ENCODE results near the gene BEND3. TPM values are rescaled to one million over a fixed set of nuclear protein-coding genes. Genes with fewer than 3 reads are reported as not detected.
"Not testable (repeated sequence)": the region's sequence is repeated elsewhere in the genome, so short reads cannot be mapped to it uniquely, and the experiment has no call there.

Gene BEND3
- polyA plus RNA-seq, 3 donors = 0.17 to 0.52 (median 0.24) TPM

DNA sequence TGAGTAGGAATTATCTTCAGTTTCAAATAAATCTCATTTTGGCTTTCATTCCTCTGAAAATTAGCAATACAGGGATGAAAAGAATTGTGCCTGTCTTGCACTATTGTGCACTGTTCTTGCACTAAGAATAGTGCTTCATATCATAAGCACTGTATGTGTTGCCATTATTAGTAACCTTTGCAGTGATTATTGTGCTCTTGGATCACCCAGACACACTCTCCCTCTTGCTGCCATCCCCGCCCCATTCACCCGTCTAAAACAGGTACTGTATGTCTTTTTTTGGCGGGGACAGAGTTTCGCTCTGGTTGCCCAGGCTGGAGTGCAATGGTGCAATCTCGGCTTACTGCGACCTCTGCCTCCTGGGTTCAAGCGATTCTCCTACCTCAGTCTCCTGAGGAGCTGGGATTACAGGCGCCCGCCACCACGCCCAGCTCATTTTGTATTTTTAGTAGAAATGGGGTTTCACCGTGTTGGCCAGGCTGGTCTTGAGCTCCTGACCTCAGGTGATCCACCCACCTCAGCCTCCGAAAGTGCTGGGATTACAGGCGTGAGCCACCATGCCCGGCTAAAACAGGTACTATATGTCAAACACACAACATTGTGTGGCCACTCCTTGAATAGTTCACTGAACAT is 19.8 kb upstream of the BEND3 start:
- H3K36me3 Mint-ChIP-seq; intact Hi-C loops (cut with micrococcal nuclease); H3K27me3 Mint-ChIP-seq (ENCODE audit: low read depth in 3 of 3); DNase-seq; H3K4me3 Mint-ChIP-seq; H3K9ac ChIP-seq (ENCODE audit: insufficient read depth, low read length, poor library complexity, severe bottlenecking); H3K4me2 ChIP-seq (replicated peaks; ENCODE audit: extremely low read depth, low read length, poor library complexity, severe bottlenecking); H2AFZ ChIP-seq (ENCODE audit: insufficient read depth, low read depth, low read length, poor library complexity, severe bottlenecking); H3K4me1 Mint-ChIP-seq; H3K4me3 ChIP-seq (replicated peaks in 1 of 3; ENCODE audit: low read depth in 2 of 3, low read length in 3 of 3); H3K9me3 ChIP-seq (replicated peaks in 1 of 2; ENCODE audit: control insufficient read depth in 1 of 2, insufficient read depth in 1 of 2, low read length in 2 of 2); H3K36me3 ChIP-seq (replicated peaks in 1 of 2; ENCODE audit: control insufficient read depth in 1 of 2, insufficient read depth in 2 of 2, low read length in 2 of 2); H3K79me2 ChIP-seq (ENCODE audit: insufficient read depth, low read length); H3K27ac Mint-ChIP-seq; H3K9me3 Mint-ChIP-seq; H3K4me1 ChIP-seq (ENCODE audit: control insufficient read depth in 1 of 2, insufficient read depth in 2 of 2, low read length in 2 of 2); H3K27ac ChIP-seq (ENCODE audit: low read depth in 1 of 2, low read length in 2 of 2); H3K27me3 ChIP-seq (ENCODE audit: control insufficient read depth in 2 of 2, insufficient read depth in 2 of 2, low read length in 2 of 2); H4K20me1 ChIP-seq (ENCODE audit: insufficient read depth, low read length): not testable (repeated sequence)
- WGBS (ENCODE audit: insufficient coverage) = 88% methylated on average over 7 of the region's 14 CpGs

DNA sequence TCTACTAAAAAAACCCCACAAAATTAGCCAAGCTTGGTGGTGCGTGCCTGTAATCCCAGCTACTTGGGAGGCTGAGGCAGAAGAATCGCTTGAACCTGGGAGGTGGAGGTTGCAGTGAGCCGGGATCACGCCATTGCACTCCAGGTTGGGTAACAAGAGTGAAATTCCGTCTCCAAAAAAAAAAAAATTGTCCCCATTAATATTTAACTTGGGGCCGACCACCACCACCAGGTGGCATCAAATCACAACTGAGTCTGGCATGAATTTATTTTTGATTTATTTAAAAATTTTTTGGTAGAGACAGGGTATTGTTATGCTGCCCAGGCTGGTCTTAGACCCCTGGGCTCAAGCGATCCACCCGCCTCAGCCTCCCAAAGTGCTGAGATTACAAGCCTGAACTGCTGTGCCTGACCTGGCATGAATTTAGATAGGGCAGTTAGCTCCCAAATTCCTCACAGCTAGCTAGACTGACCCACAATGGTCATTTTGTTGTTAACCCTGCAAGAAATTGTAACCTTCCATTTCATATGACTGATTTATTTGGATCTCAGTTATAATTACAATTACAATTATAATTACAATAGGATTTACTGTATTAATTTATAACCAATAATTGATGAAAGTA is 17.1 kb upstream of the BEND3 start:
- Histone ChIP-seq H3K4me3 (replicated peaks in 1 of 3; ENCODE audit: low read depth in 2 of 3, low read length in 3 of 3) (no peak overlapping the region), H2AFZ (ENCODE audit: insufficient read depth, low read depth, low read length, poor library complexity, severe bottlenecking) (no peak overlapping the region), H3K4me1 (ENCODE audit: control insufficient read depth in 1 of 2, insufficient read depth in 2 of 2, low read length in 2 of 2) (no peaks in the 10 kb centered on the region), H3K79me2 (ENCODE audit: insufficient read depth, low read length) (no peaks in the 10 kb centered on the region), H3K27me3 (ENCODE audit: control insufficient read depth in 2 of 2, insufficient read depth in 2 of 2, low read length in 2 of 2) (no peaks in the 10 kb centered on the region), H3K4me2 (replicated peaks; ENCODE audit: extremely low read depth, low read length, poor library complexity, severe bottlenecking) (no peak overlapping the region), H3K27ac (ENCODE audit: low read depth in 1 of 2, low read length in 2 of 2) (no peak overlapping the region), H3K9ac (ENCODE audit: insufficient read depth, low read length, poor library complexity, severe bottlenecking) (no peak overlapping the region), H3K36me3 (replicated peaks in 1 of 2; ENCODE audit: control insufficient read depth in 1 of 2, insufficient read depth in 2 of 2, low read length in 2 of 2) (no peaks in the 10 kb centered on the region), H3K9me3 (replicated peaks in 1 of 2; ENCODE audit: control insufficient read depth in 1 of 2, insufficient read depth in 1 of 2, low read length in 2 of 2) (no peaks in the 10 kb centered on the region), H4K20me1 (ENCODE audit: insufficient read depth, low read length) (no peaks in the 10 kb centered on the region)
- WGBS (ENCODE audit: insufficient coverage) = 89% methylated on average over 2 of the region's 8 CpGs
- DNase-seq = no peak
- Mint-ChIP-seq H3K27ac (no peak overlapping the region), H3K36me3 (no peaks in the 10 kb centered on the region), H3K4me1 (no peaks in the 10 kb centered on the region), H3K27me3 (ENCODE audit: low read depth in 3 of 3) (peaks cover 0 to 4% (median 2%) of the 10 kb centered on the region in 3 donors), H3K4me3 (no peak overlapping the region), H3K9me3 (no peaks in the 10 kb centered on the region)
- intact Hi-C loops (cut with micrococcal nuclease) = no loop called here
- TF ChIP-seq, protein P1, sequence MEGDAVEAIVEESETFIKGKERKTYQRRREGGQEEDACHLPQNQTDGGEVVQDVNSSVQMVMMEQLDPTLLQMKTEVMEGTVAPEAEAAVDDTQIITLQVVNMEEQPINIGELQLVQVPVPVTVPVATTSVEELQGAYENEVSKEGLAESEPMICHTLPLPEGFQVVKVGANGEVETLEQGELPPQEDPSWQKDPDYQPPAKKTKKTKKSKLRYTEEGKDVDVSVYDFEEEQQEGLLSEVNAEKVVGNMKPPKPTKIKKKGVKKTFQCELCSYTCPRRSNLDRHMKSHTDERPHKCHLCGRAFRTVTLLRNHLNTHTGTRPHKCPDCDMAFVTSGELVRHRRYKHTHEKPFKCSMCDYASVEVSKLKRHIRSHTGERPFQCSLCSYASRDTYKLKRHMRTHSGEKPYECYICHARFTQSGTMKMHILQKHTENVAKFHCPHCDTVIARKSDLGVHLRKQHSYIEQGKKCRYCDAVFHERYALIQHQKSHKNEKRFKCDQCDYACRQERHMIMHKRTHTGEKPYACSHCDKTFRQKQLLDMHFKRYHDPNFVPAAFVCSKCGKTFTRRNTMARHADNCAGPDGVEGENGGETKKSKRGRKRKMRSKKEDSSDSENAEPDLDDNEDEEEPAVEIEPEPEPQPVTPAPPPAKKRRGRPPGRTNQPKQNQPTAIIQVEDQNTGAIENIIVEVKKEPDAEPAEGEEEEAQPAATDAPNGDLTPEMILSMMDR (IDR thresholded peaks at IDR 0.05) = peak; percentile 28
